Activated naive CD4-positive, alpha-beta T cell treated with anti-CD3 and anti-CD28 coated beads, Interleukin-2, amount 50 U/mL, for 72 hours (primary cell): ENCODE data around the gene UBAC1. TPM values are rescaled to one million over a fixed set of nuclear protein-coding genes. Genes with fewer than 3 reads are reported as not detected.

Experiments
- total RNA-seq, 2 donors: library from RNA; stranded (reverse); gene quantifications; one replicate each; pipeline ENCODE4 v1.2.3, GENCODE V29; 2022

The UBAC1 gene
- total RNA-seq, 2 donors from 2014 or later, result 39.8 to 46.7 TPM

Other genes with a start within 250 kb of the UBAC1 start
- 10 to 100 TPM; 38.1 to 40.6 TPM for gene CAMSAP1, start 53.8 kb downstream of the UBAC1 start, total RNA-seq
- 10 to 100 TPM in 1 of 2 donors, 1 to 10 TPM in 1; 4.5 to 10.0 TPM for gene NACC2, start 133.9 kb upstream of the UBAC1 start, total RNA-seq
- gene TMEM250, start 157.5 kb upstream of the UBAC1 start, total RNA-seq, result 10 to 100 TPM; 13.3 to 26.2 TPM
- under 1 TPM; 0.08 to 0.11 TPM for gene LHX3, start 243.8 kb upstream of the UBAC1 start, total RNA-seq